Stimulated activated CD8-positive, alpha-beta memory T cell treated with anti-CD3 and anti-CD28 coated beads, Interleukin-15, amount 100 ng/mL, for 4 hours (primary cell): ENCODE measurements around the gene AOX1.
"Not testable (repeated sequence)": the region's sequence is repeated elsewhere in the genome, so short reads cannot be mapped to it uniquely, and the experiment has no call there.

ENCODE experiments used
- DNase-seq, 2 donors: peaks; one replicate each; pipeline ENCODE4 v3.0.0-alpha.2; 2020; ENCODE audit warnings: low read depth in 2 of 2

Gene AOX1

GRCh38 chr2:200602584-200602983 is 16.8 kb downstream of the AOX1 start:
- no peak for DNase-seq

- no peak for DNase-seq
Measured at GRCh38 chr2:200603972-200604371, 18.2 kb downstream of the AOX1 start.

DNA sequence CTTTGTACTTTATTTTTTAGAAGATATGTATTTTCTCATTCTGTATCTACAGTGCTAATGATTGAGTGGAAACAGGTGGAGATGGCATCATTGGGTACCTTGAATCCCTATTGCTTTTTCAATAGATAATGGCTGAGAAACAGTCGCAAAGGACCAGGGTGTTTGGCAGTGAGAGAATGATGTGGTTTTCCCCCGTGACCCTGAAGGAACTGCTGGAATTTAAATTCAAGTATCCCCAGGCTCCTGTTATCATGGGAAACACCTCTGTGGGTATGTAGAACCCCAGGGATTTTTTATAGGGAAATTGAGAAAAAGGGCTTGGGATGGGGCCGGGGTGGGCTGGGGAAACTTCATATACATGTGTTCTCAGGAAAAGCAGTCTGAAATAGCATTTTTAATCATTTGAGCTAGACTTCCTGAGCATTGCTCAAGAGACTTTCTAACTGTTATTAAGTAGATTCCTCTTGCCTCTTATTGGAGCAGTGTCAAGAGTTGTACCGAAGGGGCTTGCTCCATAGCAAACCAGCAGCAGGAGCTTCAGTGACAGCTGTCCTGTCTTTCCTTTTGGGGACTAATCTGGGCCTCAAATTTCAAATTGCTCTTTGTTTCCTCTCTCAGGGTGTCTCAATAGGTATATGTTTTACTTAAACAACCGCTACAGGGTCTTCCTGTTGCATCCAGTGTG is 18.9 kb downstream of the AOX1 start:
- no peak for DNase-seq

- DNase-seq = no peak
Measured at GRCh38 chr2:200608341-200609027, 22.7 kb downstream of the AOX1 start.

DNA sequence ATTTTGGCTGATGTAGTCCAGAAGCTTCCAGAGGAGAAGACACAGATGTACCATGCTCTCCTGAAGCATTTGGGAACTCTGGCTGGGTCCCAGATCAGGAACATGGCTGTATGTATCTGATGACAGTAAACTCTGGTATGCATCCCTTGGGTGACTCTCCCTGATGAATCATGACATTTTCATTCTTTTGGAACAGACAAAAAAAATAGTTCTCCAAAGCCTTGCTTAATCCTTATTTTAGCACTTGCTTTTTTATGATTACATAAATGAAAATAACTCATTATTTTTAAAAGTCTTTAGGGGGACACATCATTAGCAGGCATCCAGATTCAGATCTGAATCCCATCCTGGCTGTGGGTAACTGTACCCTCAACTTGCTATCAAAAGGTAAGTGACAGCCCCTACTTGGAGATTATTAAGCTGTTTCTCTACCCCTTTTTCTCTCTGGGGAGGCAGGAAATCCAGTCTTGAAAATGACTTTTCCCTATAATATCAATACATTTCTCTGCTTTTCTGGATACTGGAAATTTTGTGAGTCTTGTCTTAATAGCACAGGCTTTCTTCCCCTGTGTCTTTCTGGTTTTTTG is 23.3 kb downstream of the AOX1 start:
- DNase-seq = no peak

GRCh38 chr2:200610217-200610616 is 24.4 kb downstream of the AOX1 start:
- DNase-seq = not testable (repeated sequence)

- no peak for DNase-seq
Measured at GRCh38 chr2:200613692-200614091, 27.9 kb downstream of the AOX1 start.

GRCh38 chr2:200614249-200614648 is 28.4 kb downstream of the AOX1 start:
- no peak for DNase-seq

- DNase-seq = no peak
Measured at GRCh38 chr2:200615247-200615646, 29.4 kb downstream of the AOX1 start.

- no peak for DNase-seq
Measured at GRCh38 chr2:200616193-200616592, 30.4 kb downstream of the AOX1 start.

DNA sequence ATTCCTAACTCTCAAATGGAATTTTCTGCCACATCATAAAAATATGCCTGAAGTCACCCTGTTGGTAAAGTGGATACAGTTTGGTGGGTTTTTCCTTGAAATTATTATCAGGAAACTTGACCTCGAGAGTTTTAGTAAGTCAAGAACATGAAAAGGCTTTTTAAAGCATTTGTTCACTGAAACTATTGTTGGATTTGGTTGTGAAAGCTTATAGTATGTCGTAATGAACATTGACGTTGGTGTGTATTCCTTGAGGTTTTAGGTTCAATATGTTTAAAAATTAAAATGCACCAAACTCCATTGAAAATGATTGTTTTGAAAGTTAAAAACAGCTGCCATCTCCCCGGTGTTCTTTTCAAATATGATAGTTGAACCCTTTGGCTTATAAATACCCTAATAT is 30.8 kb downstream of the AOX1 start:
- no peak for DNase-seq

- no peak for DNase-seq
Measured at GRCh38 chr2:200617156-200618053, 31.6 kb downstream of the AOX1 start.

GRCh38 chr2:200618054-200618419 is 32.2 kb downstream of the AOX1 start:
- DNase-seq = no peak

DNA sequence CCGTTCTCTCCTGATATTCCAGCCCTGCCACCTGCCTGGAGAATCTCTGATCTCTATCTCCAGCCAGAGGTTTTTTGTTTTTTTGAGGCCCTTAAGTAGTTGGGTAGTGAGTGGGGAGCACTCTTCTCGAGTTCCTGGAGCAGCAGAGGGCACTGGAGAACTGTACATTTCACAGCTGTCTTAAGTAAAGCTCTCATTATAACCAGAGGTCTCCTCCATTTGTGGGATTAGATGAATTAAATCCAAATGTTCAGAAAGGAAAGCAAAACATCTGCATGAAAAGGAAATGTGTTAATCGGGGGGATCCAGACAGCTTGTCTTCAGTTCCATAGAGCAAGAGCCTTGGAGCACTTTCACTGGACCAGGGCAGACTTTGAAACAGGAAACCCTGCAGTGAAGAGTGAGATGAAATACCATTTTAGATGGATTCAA is 32.8 kb downstream of the AOX1 start:
- no peak for DNase-seq

GRCh38 chr2:200619279-200619678 is 33.5 kb downstream of the AOX1 start:
- DNase-seq = no peak

DNA sequence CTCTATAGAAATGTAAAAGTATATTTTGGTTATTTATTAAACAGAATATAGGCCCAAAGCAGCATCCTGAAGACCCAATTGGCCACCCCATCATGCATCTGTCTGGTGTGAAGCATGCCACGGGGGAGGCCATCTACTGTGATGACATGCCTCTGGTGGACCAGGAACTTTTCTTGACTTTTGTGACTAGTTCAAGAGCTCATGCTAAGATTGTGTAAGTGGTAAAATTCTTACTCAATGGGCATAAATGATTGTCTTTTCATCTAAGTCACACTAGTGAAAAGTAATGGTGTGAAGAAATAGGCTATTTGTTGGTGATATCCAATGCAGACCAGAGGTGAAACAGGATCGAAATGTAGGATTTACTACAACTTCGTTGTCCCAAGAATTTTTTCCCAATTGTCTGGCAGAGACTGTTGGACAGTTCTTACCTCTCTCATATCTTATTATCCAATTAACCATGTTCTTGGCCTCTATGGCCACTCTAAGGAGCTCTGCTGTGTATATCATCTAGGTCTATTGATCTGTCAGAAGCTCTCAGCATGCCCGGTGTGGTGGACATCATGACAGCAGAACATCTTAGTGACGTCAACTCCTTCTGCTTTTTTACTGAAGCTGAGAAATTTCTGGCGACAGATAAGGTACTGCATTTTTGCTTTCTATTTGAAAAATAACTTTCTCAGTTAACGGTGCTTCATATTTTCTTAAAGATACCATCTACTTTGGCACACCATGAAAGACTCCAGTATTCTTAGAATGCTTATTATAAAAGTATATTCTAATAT is 35.0 kb downstream of the AOX1 start:
- no peak for DNase-seq

DNA sequence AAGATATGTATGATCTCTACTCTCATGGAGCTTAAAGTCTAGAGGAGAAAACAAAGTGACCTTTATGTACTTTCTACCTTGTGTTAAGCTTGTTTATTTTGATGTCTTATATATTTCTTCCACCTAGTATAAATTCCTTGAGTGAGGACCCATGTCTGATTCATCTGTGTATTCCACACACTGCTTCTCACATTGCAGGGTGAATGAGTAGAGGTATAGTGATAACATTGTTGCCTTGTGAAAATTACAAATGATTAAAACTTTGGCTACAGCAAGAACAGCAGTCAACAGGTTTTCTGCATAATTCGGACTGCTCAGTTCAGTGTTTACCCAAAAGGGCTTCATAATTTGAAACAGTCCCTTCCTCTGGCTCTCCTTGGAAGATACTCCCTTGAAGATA is 36.3 kb downstream of the AOX1 start:
- no peak for DNase-seq

GRCh38 chr2:200624026-200624425 is 38.2 kb downstream of the AOX1 start:
- DNase-seq = no peak

DNA sequence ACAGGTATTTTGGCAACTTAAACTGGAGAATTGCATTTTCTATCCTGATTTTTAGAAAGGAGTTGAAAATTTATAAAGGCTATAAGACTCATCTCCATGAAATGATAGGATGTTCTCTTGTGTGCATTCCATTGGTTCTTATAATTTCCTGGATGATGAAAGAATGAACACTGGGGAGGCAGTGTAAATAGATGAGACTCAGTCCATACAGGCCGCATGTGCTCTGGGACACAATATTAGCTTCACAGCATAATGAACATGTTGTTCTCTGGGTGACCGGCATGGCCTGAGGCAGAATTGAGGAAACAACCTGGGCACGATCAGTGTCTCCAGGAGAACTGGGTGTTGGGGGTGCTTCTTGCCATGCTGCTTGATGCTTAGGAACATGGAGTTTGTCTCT is 38.8 kb downstream of the AOX1 start:
- no peak for DNase-seq

GRCh38 chr2:200625282-200625681 is 39.5 kb downstream of the AOX1 start:
- DNase-seq = no peak

GRCh38 chr2:200625958-200626363 is 40.1 kb downstream of the AOX1 start:
- DNase-seq = no peak
